GM23338 (cell line): ENCODE data around the gene PERM1. TPM values are rescaled to one million over a fixed set of nuclear protein-coding genes. Genes with fewer than 3 reads are reported as not detected.

Experiments used
- EZH2phosphoT487 ChIP-seq: fragments of 200-600 bp; sonication (generic); IDR thresholded peaks from one replicate; pipeline ENCODE4 v1.8.1; 2018; ENCODE audit warnings: antibody characterized with exemption; ENCODE audit not compliant: unreplicated experiment
- REST ChIP-seq: IDR thresholded peaks from one replicate; pipeline ENCODE4 v1.6.1; 2018; ENCODE audit warnings: antibody characterized with exemption; ENCODE audit not compliant: unreplicated experiment
- polyA plus RNA-seq: library from polyadenylated mRNA; unstranded; fragments of >200 nt; fragmentation: Nextera tagmentation; extraction: Ambion mirVana; gene quantifications from 2 replicates; pipeline ENCODE4 v1.2.1, GENCODE V29; 2016
- small RNA-seq: library from RNA; depleted of rRNA; stranded (forward); fragments of <200 nt; gene quantifications from one replicate; pipeline ENCODE3, GENCODE V24; 2014; ENCODE audit warnings: low replicate concordance
- total RNA-seq: library from RNA; depleted of rRNA; stranded (reverse); fragments of >200 nt; shearing (Covaris generic); gene quantifications from 2 replicates; pipeline ENCODE4 v1.2.3, GENCODE V29; 2014; rRNA removed

PERM1 gene
- total and polyA plus RNA-seq, 2 experiments from 2014 or later, result 1.1 TPM; not detected in 1

GRCh38 chr1:925561-926421 is 56.1 kb downstream of the PERM1 start (continued):
- no peak for TF ChIP-seq REST
- TF ChIP-seq EZH2phosphoT487, result peak; percentile 77

Small RNAs within 50 kb of the gene (small RNA-seq; reads per million reads assigned to genes)
- gene AL645608.3, result not detected

Other genes starting within 250 kb of the PERM1 start
- 0.14 and 0.19 TPM in 2 replicates for gene SAMD11, start 58.2 kb downstream of the PERM1 start, total RNA-seq
- 0.40 and 0.47 TPM in 2 replicates for gene SAMD11, start 58.2 kb downstream of the PERM1 start, polyA plus RNA-seq
- gene NOC2L, start 22.8 kb downstream of the PERM1 start, total RNA-seq, result 123 and 125 TPM in 2 replicates
- gene NOC2L, start 22.8 kb downstream of the PERM1 start, polyA plus RNA-seq, result 79.3 and 89.0 TPM in 2 replicates
- 27.8 and 37.1 TPM in 2 replicates for gene KLHL17, start 21.5 kb downstream of the PERM1 start, total RNA-seq
- 16.5 and 17.8 TPM in 2 replicates for gene KLHL17, start 21.5 kb downstream of the PERM1 start, polyA plus RNA-seq
- gene PLEKHN1, start 15.6 kb downstream of the PERM1 start, total RNA-seq, result 2.2 and 3.3 TPM in 2 replicates
- 0.94 and 1.4 TPM in 2 replicates for gene PLEKHN1, start 15.6 kb downstream of the PERM1 start, polyA plus RNA-seq
- 2.3 and 4.8 TPM in 2 replicates for gene HES4, start 18.0 kb upstream of the PERM1 start, total RNA-seq
- gene HES4, start 18.0 kb upstream of the PERM1 start, polyA plus RNA-seq, result 6.7 and 7.9 TPM in 2 replicates
- gene ISG15, start 31.4 kb upstream of the PERM1 start, total RNA-seq, result 52.9 and 65.3 TPM in 2 replicates
- gene ISG15, start 31.4 kb upstream of the PERM1 start, polyA plus RNA-seq, result 101 and 113 TPM in 2 replicates
- 144 and 185 TPM in 2 replicates for gene AGRN, start 38.0 kb upstream of the PERM1 start, total RNA-seq
- 12.3 and 13.2 TPM in 2 replicates for gene AGRN, start 38.0 kb upstream of the PERM1 start, polyA plus RNA-seq
- gene RNF223, start 92.2 kb upstream of the PERM1 start, total RNA-seq, result not detected in 2 replicates
- not detected in 2 replicates for gene RNF223, start 92.2 kb upstream of the PERM1 start, polyA plus RNA-seq
- gene C1orf159, start 134.0 kb upstream of the PERM1 start, total RNA-seq, result 21.3 and 21.5 TPM in 2 replicates
- 9.6 and 9.9 TPM in 2 replicates for gene C1orf159, start 134.0 kb upstream of the PERM1 start, polyA plus RNA-seq
- 0.45 TPM in 1 of 2 replicates, not detected in the other for gene TTLL10, start 191.8 kb upstream of the PERM1 start, total RNA-seq
- not detected in 2 replicates for gene TTLL10, start 191.8 kb upstream of the PERM1 start, polyA plus RNA-seq
- 0.58 and 1.5 TPM in 2 replicates for gene TNFRSF18, start 224.5 kb upstream of the PERM1 start, total RNA-seq
- 0.56 and 1.1 TPM in 2 replicates for gene TNFRSF18, start 224.5 kb upstream of the PERM1 start, polyA plus RNA-seq
- not detected in 2 replicates for gene TNFRSF4, start 232.1 kb upstream of the PERM1 start, total RNA-seq
- not detected in 2 replicates for gene TNFRSF4, start 232.1 kb upstream of the PERM1 start, polyA plus RNA-seq
- 51.6 and 62.6 TPM in 2 replicates for gene SDF4, start 249.9 kb upstream of the PERM1 start, total RNA-seq
- 45.0 and 49.2 TPM in 2 replicates for gene SDF4, start 249.9 kb upstream of the PERM1 start, polyA plus RNA-seq